Measurements from ENCODE around the gene AKIRIN1.
A peak's percentile ranks its signal among the peaks of the same experiment; 100 is the strongest.
"Not testable (repeated sequence)": the region's sequence is repeated elsewhere in the genome, so short reads cannot be mapped to it uniquely, and the experiment has no call there.

Gene AKIRIN1

GRCh38 chr1:38990738-38991637, at the start of gene AKIRIN1:
AKIRIN1 (plus strand) TSS chr1:38991276; CDS start chr1:38991381, 105 bp downstream.
- DNase-seq: peak; percentile 96

- no peak for DNase-seq
Measured at GRCh38 chr1:38941527-38942019, 49.5 kb upstream of the AKIRIN1 start, which contains the start of gene RHBDL2. RHBDL2 (minus strand) TSS chr1:38941830; CDS start chr1:38919212, 22,618 bp downstream.

GRCh38 chr1:38942664-38943428, 48.2 kb upstream of the AKIRIN1 start:
- no peak for DNase-seq

- no peak for DNase-seq
Measured at GRCh38 chr1:38944547-38944946, 46.5 kb upstream of the AKIRIN1 start.

GRCh38 chr1:38950553-38950952, 40.5 kb upstream of the AKIRIN1 start:
- no peak for DNase-seq

- DNase-seq: no peak
Measured at GRCh38 chr1:38953433-38953860, 37.6 kb upstream of the AKIRIN1 start.

- DNase-seq: no peak
Measured at GRCh38 chr1:38958967-38959366, 32.1 kb upstream of the AKIRIN1 start.

- no peak for DNase-seq
Measured at GRCh38 chr1:38962113-38962512, 29.0 kb upstream of the AKIRIN1 start.

GRCh38 chr1:38962560-38962959, 28.5 kb upstream of the AKIRIN1 start:
- DNase-seq: no peak

GRCh38 chr1:38964140-38964548, 26.9 kb upstream of the AKIRIN1 start:
- peak; percentile 22 for DNase-seq

- not testable (repeated sequence) for DNase-seq
Measured at GRCh38 chr1:38973145-38973544, 17.9 kb upstream of the AKIRIN1 start.

- no peak for DNase-seq
Measured at GRCh38 chr1:38973659-38974437, 17.2 kb upstream of the AKIRIN1 start.

- DNase-seq: peak; percentile 78
Measured at GRCh38 chr1:38977399-38978244, 13.5 kb upstream of the AKIRIN1 start.

- not testable (repeated sequence) for DNase-seq
Measured at GRCh38 chr1:38978245-38978542, 12.9 kb upstream of the AKIRIN1 start.

GRCh38 chr1:38979380-38979779, 11.7 kb upstream of the AKIRIN1 start:
- not testable (repeated sequence) for DNase-seq

GRCh38 chr1:38989979-38990378, 1.1 kb upstream of the AKIRIN1 start:
- no peak for DNase-seq

- no peak for DNase-seq
Measured at GRCh38 chr1:38990386-38990737, 714 bp upstream of the AKIRIN1 start.

- DNase-seq: no peak
Measured at GRCh38 chr1:38991638-38992411, 749 bp downstream of the AKIRIN1 start.

- DNase-seq: no peak
Measured at GRCh38 chr1:38992412-38993111, 1.5 kb downstream of the AKIRIN1 start.

- no peak for DNase-seq
Measured at GRCh38 chr1:38994196-38994595, 3.1 kb downstream of the AKIRIN1 start.
